ENCODE results near the gene RBM33. TPM values are rescaled to one million over a fixed set of nuclear protein-coding genes. Genes with fewer than 3 reads are reported as not detected.
A peak's percentile ranks its signal among the peaks of the same experiment; 100 is the strongest.

RBM33 gene, protein sequence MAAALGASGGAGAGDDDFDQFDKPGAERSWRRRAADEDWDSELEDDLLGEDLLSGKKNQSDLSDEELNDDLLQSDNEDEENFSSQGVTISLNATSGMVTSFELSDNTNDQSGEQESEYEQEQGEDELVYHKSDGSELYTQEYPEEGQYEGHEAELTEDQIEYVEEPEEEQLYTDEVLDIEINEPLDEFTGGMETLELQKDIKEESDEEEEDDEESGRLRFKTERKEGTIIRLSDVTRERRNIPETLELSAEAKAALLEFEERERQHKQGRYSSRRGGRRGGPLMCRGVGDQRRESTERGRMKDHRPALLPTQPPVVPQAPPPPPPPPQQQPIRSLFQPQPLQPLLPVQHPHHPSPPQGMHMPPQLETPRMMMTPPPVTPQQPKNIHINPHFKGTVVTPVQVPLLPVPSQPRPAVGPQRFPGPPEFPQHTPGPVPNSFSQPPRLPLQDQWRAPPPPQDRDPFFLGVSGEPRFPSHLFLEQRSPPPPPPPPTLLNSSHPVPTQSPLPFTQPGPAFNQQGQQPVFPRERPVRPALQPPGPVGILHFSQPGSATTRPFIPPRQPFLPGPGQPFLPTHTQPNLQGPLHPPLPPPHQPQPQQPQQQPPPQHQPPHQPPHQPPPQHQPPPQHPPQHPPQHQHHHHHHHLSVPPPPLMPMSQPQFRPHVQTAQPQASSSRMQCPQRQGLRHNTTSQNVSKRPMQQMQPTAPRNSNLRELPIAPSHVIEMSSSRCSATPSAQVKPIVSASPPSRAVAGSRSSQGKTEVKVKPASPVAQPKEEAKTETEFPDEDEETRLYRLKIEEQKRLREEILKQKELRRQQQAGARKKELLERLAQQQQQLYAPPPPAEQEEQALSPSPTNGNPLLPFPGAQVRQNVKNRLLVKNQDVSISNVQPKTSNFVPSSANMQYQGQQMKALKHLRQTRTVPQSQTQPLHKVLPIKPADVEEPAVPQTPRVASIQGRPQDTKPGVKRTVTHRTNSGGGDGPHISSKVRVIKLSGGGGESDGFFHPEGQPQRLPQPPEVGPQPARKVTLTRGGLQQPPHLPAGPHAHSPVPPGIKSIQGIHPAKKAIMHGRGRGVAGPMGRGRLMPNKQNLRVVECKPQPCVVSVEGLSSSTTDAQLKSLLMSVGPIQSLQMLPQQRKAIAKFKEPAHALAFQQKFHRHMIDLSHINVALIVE
- total RNA-seq, result 79.4 and 80.1 TPM in 2 replicates
- long read RNA-seq, partial matches to known transcripts, result 4 of 24 reads
- long read RNA-seq, other reads (novel, unspliced or antisense), result 19 of 24 reads

- Mint-ChIP-seq H3K36me3 (ENCODE audit: insufficient read depth) (peaks cover 54% of the 10 kb centered on the region), H3K4me1 (ENCODE audit: low read depth) (peaks cover 23% of the 10 kb centered on the region), H3K27me3 (no peaks in the 10 kb centered on the region), H3K9me3 (ENCODE audit: low read depth) (peaks cover 27% of the 10 kb centered on the region), H3K4me3 (ENCODE audit: low read depth) (peak within 1 kb of the TSS; percentile 99), H3K27ac (peak within 1 kb of the TSS; percentile 99)
- TF ChIP-seq CTCF (IDR thresholded peaks at IDR 0.05; ENCODE audit: unreplicated experiment), result no peak
- DNase-seq (ENCODE audit: low spot score, unreplicated experiment), result peak; percentile 67
Observed at GRCh38 chr7:155644178-155644970, at the start of gene RBM33. Gene RBM33 (plus strand): TSS chr7:155644661. CDS start chr7:155644877, 216 bp downstream.

DNA sequence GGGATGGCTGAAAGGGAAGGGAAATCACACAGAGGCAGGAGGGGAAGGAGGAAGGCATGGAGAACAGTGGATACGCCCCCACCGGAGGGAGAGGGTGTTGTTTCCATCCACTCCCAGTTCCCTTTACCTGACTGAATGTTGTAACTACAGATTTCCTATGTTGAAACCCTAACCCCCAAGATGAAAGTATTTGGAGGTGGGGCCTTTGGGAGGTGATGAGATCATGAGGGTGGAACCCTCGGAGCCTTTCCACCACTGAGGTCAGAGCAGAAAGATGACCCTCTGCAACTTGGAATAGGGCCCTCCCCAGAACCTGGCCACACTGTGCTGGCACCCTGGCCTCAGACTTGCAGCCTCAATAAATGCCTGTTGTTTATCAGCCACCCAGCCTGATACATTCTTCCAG is 49.5 kb upstream of the RBM33 start:
- no peak overlapping the region for H3K4me3 Mint-ChIP-seq (ENCODE audit: low read depth)
- H3K9me3 Mint-ChIP-seq (ENCODE audit: low read depth), result no peaks in the 10 kb centered on the region
- peaks cover 12% of the 10 kb centered on the region for H3K27me3 Mint-ChIP-seq
- TF ChIP-seq CTCF (IDR thresholded peaks at IDR 0.05; ENCODE audit: unreplicated experiment), result no peak
- peaks cover 29% of the 10 kb centered on the region for H3K4me1 Mint-ChIP-seq (ENCODE audit: low read depth)
- H3K36me3 Mint-ChIP-seq (ENCODE audit: insufficient read depth), result no peaks in the 10 kb centered on the region
- no peak for DNase-seq (ENCODE audit: low spot score, unreplicated experiment)
- H3K27ac Mint-ChIP-seq, result no peak overlapping the region

GRCh38 chr7:155597753-155598140 is 46.7 kb upstream of the RBM33 start:
- Mint-ChIP-seq H3K4me1 (ENCODE audit: low read depth) (peaks cover 27% of the 10 kb centered on the region), H3K27ac (no peak overlapping the region), H3K9me3 (ENCODE audit: low read depth) (no peaks in the 10 kb centered on the region), H3K36me3 (ENCODE audit: insufficient read depth) (no peaks in the 10 kb centered on the region), H3K27me3 (peaks cover 25% of the 10 kb centered on the region), H3K4me3 (ENCODE audit: low read depth) (no peak overlapping the region)
- no peak for DNase-seq (ENCODE audit: low spot score, unreplicated experiment)
- TF ChIP-seq CTCF (IDR thresholded peaks at IDR 0.05; ENCODE audit: unreplicated experiment), result no peak

GRCh38 chr7:155598810-155599210 is 45.7 kb upstream of the RBM33 start:
- peak overlapping the region; percentile 32 for H3K4me3 Mint-ChIP-seq (ENCODE audit: low read depth)
- peak; percentile 98 for TF ChIP-seq CTCF (IDR thresholded peaks at IDR 0.05; ENCODE audit: unreplicated experiment)
- DNase-seq (ENCODE audit: low spot score, unreplicated experiment), result peak; percentile 82
- no peaks in the 10 kb centered on the region for H3K9me3 Mint-ChIP-seq (ENCODE audit: low read depth)
- peaks cover 27% of the 10 kb centered on the region for H3K4me1 Mint-ChIP-seq (ENCODE audit: low read depth)
- H3K27ac Mint-ChIP-seq, result no peak overlapping the region
- H3K36me3 Mint-ChIP-seq (ENCODE audit: insufficient read depth), result no peaks in the 10 kb centered on the region
- H3K27me3 Mint-ChIP-seq, result peaks cover 35% of the 10 kb centered on the region
